Measurements from ENCODE around the gene WNK4.

WNK4 gene

DNA sequence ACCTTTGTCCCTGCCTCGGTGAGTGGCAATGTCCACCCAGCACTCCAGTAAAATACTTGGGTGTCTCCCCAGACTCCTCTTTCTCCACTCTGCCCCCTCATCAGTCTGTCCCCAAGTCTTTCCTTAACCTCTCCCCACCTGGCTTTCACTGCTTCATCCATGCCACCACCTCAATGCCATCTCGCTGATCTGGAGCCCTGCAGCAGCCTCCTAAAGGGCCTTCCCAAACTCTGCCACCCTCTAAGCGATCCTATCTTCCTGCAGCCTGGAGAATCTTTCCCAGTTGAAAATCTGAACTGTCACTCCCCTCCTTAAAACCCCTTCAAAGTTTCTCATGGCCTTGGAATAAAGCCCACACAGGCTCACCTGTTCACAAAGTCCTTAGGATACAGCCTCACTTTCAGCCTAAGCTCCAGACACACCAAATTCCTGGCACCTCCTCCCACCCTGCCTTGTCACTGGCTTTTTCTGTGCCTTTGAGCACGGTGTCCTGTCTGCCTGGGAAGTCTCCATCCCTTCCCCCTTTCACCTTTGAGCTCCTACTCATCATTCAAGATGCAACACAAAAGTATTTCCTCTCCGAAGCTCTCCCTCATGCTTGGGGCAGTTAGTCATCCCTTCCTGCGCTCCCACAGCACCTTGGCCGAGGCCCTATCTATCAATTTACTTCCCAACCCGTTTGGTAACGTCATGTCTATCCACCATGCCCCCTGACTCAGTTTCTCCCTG is 2.8 kb downstream of the WNK4 start:
- Histone ChIP-seq H3K27me3 (ENCODE audit: control insufficient read depth, insufficient read depth, low read length) (peaks cover 7% of the 10 kb centered on the region), H3K36me3 (ENCODE audit: control insufficient read depth, insufficient read depth, low read length) (no peaks in the 10 kb centered on the region), H3K4me2 (ENCODE audit: low read length) (no peak overlapping the region), H3K9ac (no peak overlapping the region), H3K79me2 (no peaks in the 10 kb centered on the region), H3K4me1 (no peaks in the 10 kb centered on the region), H3K9me3 (ENCODE audit: control insufficient read depth, low read length) (no peaks in the 10 kb centered on the region), H3K4me3 (ENCODE audit: low read depth, low read length) (no peak overlapping the region), H3K27ac (no peak overlapping the region), H2AFZ (no peak overlapping the region)
- TF ChIP-seq, protein P1, sequence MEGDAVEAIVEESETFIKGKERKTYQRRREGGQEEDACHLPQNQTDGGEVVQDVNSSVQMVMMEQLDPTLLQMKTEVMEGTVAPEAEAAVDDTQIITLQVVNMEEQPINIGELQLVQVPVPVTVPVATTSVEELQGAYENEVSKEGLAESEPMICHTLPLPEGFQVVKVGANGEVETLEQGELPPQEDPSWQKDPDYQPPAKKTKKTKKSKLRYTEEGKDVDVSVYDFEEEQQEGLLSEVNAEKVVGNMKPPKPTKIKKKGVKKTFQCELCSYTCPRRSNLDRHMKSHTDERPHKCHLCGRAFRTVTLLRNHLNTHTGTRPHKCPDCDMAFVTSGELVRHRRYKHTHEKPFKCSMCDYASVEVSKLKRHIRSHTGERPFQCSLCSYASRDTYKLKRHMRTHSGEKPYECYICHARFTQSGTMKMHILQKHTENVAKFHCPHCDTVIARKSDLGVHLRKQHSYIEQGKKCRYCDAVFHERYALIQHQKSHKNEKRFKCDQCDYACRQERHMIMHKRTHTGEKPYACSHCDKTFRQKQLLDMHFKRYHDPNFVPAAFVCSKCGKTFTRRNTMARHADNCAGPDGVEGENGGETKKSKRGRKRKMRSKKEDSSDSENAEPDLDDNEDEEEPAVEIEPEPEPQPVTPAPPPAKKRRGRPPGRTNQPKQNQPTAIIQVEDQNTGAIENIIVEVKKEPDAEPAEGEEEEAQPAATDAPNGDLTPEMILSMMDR (IDR thresholded peaks at IDR 0.05): no peak

DNA sequence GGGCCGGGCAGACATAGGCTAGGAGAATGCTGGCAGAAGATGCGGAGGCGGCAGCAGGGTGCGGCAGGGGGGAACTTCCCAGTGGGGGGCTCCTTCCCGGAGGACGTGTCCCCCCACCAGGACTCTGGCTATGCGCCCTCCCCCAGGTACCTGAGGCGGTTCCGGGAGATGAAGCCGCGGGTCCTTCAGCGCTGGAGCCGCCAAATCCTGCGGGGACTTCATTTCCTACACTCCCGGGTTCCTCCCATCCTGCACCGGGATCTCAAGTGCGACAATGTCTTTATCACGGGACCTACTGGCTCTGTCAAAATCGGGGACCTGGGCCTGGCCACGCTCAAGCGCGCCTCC is 3.4 kb downstream of the WNK4 start:
- H2AFZ ChIP-seq: no peak overlapping the region
- H3K79me2 ChIP-seq: no peaks in the 10 kb centered on the region
- no peak overlapping the region for H3K9ac ChIP-seq
- no peak overlapping the region for H3K4me2 ChIP-seq (ENCODE audit: low read length)
- H3K27ac ChIP-seq: no peak overlapping the region
- no peak overlapping the region for H3K4me3 ChIP-seq (ENCODE audit: low read depth, low read length)
- no peaks in the 10 kb centered on the region for H3K9me3 ChIP-seq (ENCODE audit: control insufficient read depth, low read length)
- H3K4me1 ChIP-seq: no peaks in the 10 kb centered on the region
- H3K27me3 ChIP-seq (ENCODE audit: control insufficient read depth, insufficient read depth, low read length): peaks cover 7% of the 10 kb centered on the region
- TF ChIP-seq, protein P1 (IDR thresholded peaks at IDR 0.05): no peak
- no peaks in the 10 kb centered on the region for H3K36me3 ChIP-seq (ENCODE audit: control insufficient read depth, insufficient read depth, low read length)

GRCh38 chr17:42784409-42784808 is 4.0 kb downstream of the WNK4 start:
- H3K9me3 ChIP-seq (ENCODE audit: control insufficient read depth, low read length): no peaks in the 10 kb centered on the region
- no peak overlapping the region for H3K4me2 ChIP-seq (ENCODE audit: low read length)
- H3K36me3 ChIP-seq (ENCODE audit: control insufficient read depth, insufficient read depth, low read length): no peaks in the 10 kb centered on the region
- TF ChIP-seq, protein P1 (IDR thresholded peaks at IDR 0.05): no peak
- H3K27ac ChIP-seq: no peak overlapping the region
- H3K27me3 ChIP-seq (ENCODE audit: control insufficient read depth, insufficient read depth, low read length): peaks cover 7% of the 10 kb centered on the region
- no peak overlapping the region for H3K9ac ChIP-seq
- H3K79me2 ChIP-seq: no peaks in the 10 kb centered on the region
- H3K4me1 ChIP-seq: no peaks in the 10 kb centered on the region
- H2AFZ ChIP-seq: peak overlapping the region; percentile 5
- H3K4me3 ChIP-seq (ENCODE audit: low read depth, low read length): no peak overlapping the region

DNA sequence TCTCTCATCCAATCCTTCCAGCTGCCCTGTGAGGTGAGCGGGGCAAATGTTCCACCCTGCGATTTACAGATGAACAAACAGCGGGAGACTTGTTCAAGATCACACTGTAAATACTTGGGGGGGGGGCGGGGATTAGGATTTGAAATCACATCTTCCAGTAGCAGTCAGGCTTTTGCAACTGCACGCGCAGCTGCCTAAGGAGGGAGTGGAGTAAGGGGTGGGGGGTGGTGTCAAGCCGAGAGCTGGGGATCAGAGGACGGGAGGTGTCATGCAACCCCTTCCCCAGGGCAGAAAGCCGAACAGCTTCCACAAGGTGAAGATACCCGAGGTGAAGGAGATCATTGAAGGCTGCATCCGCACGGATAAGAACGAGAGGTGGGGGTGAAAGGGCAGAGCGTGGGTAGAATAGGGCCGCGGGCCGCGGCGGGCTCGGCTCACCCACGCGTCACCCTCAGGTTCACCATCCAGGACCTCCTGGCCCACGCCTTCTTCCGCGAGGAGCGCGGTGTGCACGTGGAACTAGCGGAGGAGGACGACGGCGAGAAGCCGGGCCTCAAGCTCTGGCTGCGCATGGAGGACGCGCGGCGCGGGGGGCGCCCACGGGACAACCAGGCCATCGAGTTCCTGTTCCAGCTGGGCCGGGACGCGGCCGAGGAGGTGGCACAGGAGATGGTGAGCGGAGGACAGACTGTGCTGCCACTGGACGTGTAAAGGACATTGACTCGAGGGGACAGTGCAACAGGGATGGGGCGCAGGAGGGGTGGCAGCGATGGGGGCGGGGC is 4.6 kb downstream of the WNK4 start:
- Histone ChIP-seq H3K27me3 (ENCODE audit: control insufficient read depth, insufficient read depth, low read length) (peaks cover 7% of the 10 kb centered on the region), H3K9ac (no peak overlapping the region), H3K4me1 (no peaks in the 10 kb centered on the region), H3K27ac (no peak overlapping the region), H3K9me3 (ENCODE audit: control insufficient read depth, low read length) (no peaks in the 10 kb centered on the region), H3K4me3 (ENCODE audit: low read depth, low read length) (no peak overlapping the region), H3K4me2 (ENCODE audit: low read length) (no peak overlapping the region), H3K79me2 (no peaks in the 10 kb centered on the region), H2AFZ (peak overlapping the region; percentile 40), H3K36me3 (ENCODE audit: control insufficient read depth, insufficient read depth, low read length) (no peaks in the 10 kb centered on the region)
- TF ChIP-seq, protein P1 (IDR thresholded peaks at IDR 0.05): no peak

Measured in parathyroid adenoma (tissue), 2 donors.